Fibroblast of skin of right biceps (primary cell): Measurements from ENCODE around the gene MKLN1.

Experiments used
- DNase-seq: peaks from one replicate; pipeline ENCODE4 v3.0.0-alpha.2; 2013

The MKLN1 gene

DNA sequence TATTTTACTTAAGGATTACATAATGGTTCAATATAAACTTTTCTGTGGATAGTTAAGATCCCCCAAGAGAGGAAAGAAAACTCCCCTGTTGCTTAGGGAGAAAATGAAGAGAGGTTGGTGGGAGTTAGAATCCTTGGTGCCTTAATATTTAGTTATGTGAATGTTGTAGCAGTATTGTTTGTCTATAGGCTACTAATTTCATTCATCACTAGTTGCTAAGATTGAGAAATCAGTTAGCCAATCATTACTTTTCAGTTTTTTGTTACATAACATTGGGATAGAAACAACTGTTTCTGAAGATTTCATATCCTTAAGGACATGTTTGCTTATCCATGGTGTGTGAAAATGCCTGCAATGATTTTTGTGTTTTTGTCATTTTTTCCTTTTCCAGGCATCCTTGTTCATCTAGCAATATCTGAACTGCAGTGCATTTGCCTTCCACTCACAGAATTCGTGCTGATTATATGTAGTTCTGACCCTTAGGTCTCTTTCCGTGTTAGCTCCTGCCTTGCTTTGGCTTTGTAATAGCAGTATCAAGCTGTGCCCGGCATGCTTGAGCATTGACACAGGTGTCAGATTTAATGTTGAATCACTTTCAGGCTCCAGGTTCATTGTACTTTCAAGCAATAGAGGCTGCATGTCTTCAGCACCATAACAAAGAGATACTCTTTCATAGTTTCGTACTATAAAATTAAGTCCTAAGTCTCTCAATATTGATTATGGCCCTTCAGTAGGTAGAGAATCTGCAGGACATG lies 143.8 kb downstream of the MKLN1 start:
- no peak for DNase-seq

DNA sequence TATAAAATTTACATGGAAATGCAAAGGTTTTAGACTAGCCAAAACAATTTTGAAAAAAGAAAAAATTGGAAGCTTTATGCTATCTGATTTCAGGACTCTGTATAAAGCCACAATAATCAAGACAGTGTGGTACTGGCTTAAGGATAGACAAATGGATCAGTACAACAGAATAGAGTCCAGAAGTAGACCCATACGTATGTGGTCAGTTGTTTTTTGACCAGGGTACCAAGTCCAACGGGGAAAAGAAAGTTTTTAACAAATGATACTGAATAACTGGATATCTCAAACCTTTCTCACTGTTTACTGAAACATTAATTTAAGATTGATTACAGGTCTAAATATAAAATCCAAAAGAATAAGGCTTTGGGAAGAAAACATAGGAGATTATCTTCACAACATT lies 149.1 kb downstream of the MKLN1 start:
- DNase-seq: no peak

DNA sequence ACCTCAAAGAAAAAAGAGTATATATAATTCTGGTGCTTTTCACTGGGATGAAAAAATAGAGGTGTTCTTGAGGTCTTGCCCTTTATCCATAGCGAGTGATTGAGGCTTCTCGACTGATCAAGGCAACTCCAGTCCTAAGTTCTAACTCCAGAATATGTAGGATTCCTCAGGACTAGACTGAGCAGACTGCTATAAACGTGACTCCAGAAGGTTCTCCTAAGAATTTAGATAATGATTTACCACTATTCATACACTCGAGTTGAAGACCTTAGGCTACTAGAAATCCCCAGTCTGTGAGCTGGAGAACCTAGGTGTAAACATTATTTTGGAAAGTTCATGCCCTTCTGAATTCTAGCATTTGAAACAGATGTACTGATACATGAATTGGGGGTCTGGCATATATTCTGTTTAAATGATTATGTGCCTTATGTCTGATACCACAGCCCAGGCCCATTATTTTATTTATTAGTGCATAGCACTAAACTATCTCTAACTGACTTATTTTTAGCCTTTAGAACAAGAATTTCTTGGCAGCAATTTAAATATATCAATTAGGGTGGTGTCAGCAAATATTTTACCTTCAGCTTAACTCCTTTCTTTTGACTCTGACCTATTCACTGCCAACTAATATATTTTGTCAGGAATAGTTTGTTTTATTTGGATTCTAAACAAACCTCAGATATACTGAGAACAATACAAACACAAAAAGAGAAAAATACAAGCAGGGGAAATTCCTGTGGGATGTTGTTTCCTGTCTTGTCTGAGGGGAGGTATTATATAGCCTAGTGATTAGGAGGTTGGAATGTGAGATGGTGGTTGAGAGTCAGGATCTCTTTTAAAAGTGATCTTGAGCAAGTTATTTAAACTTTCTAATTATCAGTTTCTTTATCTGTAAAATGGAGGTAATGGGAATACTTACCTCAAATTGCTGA lies 153.0 kb downstream of the MKLN1 start:
- DNase-seq: peak; percentile 69

DNA sequence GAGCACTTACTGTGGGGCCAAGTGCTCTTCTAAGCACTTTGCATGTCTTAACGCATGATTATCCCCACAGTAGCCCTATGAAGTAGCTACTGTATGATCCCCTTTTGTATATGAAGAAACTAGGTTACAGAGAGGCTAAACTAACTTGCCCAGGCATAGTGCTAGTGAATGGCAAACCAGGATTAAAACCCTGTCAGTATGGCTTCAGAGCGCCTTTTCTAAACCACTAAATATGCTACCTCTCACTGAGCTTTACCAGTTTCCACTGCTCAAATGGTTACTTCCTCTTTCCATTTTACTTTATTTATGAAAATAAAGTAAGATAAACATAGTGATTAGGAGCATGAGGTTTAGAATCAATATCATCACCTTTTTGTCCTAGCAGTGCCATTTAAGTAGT lies 155.1 kb downstream of the MKLN1 start:
- no peak for DNase-seq

DNA sequence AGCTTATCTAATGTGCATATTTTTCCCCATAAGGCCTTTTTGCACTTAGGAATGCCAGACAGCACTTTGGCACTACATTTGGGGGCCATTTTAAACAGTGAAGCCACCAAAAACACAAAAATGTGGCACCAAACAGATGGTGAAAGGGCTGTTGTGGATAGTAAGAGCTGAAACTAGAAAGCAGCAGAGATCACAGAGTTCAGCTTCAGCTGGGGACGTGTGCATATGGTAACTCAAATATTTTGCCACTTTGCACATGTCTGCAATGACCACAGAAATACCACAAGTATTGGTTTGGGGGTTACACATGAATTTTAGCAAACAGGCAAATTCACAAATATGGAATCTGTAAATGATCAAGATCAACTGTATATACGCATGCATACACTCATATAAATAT lies 155.9 kb downstream of the MKLN1 start:
- DNase-seq: no peak

DNA sequence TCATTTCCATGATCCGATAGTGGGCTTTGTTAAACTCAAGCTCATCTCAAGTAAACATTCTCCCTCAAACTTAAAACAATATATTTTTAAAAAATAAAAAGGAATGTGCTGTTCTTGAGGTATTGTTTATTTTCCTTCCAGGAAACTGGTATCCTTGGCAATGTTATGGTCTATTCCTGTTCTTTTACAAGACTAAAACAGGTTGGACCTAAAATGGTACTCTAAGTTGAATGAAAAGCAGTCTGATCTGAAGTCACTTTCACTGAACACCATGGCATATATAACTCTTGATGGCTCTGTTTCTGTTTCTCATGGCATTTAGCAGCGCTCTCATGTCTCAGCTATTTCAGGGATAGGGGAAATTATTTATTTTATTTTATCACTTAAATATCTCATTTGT lies 158.7 kb downstream of the MKLN1 start:
- no peak for DNase-seq

DNA sequence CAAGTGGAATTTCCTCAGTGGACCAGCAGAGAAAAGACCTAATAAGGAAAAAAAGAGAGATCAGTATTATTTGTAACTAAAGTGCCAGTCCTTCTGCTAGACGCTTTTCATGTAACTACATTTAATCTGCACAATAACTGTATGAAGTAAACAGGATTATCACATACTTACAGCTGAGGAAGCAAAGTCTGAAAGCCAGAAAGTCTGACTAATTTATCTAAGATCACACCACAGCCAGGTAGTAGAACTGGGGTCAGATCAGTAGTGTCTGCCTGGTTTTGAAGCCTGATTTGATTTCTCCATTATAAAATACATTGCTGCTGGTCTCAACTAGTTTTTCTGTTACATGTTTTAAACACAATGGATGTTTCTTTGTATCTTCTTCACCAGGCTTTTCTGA lies 159.5 kb downstream of the MKLN1 start:
- DNase-seq: no peak

DNA sequence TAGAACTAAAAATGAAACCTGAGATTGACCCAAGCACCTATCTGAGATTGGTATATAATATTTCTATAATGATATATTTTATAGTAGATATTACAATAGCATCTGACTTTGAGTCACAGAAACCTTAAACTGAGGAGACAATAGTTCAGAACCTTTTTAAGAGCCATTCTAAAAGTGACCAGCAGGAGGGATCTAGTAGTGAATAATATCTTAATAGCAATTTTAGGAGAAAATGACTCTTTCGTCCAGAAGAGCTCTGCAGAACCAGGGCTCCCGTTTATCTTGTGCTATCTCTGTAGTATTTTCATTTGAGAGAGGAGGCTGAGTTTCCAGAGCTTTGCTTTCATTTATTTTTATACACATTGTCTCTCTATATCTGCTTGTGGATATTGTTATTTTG lies 160.7 kb downstream of the MKLN1 start:
- DNase-seq: no peak

DNA sequence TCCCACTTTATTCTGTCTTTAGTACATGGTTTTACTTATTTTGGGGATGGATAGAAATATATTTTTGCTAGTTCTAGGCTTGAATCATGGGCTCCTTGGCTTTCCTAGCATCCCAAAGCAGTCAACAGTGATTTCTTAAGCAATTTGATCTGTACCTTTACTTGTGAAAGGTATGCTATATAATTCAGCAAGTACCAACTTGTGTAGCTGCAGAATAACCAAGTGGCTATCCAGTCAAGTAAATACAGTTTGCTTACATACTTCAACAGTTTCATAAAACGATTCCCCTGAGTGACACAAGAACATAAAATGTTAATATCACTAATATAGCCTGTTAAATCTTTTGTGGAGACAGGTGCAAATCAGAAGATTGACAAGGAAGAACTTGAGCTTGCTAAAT lies 161.5 kb downstream of the MKLN1 start:
- no peak for DNase-seq

DNA sequence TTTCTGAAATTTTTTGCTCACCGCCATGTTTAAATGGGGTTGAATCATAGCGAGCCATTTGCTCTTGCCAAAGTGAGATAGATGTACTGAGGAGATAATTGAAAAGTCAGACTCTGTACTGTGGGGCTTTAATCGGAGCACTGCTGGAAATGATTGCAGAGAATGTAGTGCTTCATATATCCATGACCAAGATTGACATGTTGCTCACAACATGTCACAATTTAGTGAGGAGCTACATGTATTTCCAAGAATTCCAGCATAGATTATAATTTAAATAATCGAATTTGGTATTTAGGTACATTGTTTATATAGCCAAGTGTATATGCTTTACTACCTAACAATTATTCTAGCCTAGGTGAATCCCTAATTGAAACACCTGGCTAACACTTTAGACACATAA lies 162.2 kb downstream of the MKLN1 start:
- DNase-seq: no peak

DNA sequence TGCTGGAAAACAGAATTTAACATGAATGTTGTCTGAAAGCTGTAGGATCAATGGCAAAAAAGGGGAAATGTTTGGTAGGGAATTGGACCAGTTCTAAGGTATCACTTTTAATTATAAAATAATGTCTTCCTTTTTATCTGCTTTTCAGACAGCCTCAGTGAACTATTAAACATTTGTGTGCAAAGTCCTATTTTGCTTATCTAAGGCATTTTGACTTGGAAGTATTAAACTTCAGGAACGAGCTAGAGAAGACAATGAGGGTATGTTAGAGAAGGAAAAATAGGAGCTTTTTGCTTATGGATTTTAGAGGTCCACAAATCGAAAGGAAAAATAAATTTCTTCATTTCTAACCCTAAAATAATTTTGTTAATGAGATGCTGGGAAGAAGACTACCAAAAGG lies 165.4 kb downstream of the MKLN1 start:
- DNase-seq: no peak

DNA sequence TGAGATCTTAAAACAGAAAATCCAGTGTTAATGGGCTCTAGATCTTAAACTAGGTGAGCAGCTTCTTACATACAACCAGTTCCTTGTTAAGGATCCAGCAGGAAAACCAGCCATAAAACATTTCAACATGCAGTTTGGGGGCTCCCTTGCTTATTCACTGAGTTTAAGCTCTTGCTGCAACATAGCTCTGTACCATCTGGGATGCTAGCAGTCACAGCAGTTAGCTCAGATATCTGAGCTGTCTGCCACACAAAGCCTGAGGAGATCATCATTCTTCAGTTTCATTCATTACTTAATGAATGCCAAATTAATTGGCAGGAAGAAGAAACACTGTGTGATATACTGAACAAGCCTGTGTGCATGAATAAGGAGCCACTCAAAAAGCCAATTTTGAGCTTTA lies 165.9 kb downstream of the MKLN1 start:
- DNase-seq: peak; percentile 14

DNA sequence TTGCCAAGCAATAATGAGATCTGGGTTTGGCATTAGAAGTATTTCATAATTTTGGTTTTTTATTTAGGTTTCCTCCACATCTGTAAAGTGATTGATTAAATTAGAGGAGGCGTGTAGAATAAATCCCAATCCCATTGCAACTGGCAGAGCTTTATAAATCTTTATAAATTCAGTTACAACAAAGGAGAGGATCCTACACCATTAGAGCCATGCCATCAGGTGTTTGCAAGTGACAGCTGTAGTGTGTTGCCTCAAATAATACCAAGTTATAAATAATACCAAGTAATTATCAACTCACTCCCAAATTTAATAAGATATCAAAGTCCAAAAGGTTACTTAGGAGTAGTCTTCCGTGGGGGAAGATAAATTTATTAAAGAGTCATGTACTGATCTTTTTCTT lies 166.5 kb downstream of the MKLN1 start:
- no peak for DNase-seq

DNA sequence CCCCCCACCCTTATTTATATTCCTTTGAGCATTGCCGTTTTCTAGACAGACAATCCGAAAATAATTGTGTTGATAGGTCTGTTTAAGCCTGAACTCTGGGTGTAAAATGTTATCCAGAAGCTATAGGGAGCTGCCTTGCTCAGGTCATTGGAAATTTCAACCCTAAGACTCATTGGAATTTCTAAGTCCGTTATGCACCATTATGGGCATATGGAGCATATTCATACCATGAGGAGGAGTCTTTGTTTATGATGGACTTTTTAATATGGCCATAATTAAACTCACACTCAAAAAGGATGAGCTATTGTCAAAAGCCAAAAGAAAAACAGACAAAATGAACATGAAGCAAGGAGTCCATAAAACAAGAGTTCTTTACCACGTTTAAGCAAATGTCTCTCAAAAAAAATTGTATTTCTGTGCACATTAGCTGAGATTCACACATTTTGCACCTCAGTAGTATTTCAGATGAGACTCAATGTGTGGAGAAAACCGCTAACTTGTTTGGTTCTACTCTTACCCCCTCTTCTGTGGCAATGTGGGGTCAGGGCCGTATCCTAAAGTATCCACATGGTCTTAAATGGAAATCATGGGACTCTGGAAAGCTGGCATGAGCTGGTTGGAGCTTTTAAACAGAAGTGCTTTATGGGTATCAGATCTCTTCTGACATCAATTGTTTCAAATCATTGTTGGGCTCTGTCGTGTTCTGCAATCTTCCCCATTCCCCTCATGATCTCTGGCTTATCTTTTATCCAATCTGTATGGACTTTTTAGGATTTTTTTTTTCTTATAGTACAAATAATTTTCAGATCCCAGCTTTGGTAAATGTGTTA lies 168.2 kb downstream of the MKLN1 start:
- DNase-seq: no peak

DNA sequence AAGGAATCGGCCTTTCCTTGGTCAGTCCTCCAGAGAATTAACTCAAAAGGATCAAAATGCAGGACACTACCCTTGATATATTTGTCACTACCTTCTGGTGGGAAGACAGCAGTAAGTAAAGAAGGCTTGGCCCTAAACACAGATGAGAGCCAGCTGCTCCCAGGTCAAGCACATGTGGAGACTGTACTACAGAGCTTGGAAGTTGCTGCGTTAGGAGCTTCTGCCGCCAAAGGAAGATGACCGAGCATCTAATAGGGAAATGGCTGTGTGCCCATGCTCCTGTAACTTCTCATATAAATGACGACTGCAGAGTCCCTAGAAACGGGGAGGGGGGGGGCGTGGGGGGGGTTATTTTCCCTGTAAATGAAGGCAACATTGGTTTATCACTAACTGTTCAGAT lies 169.8 kb downstream of the MKLN1 start:
- no peak for DNase-seq

DNA sequence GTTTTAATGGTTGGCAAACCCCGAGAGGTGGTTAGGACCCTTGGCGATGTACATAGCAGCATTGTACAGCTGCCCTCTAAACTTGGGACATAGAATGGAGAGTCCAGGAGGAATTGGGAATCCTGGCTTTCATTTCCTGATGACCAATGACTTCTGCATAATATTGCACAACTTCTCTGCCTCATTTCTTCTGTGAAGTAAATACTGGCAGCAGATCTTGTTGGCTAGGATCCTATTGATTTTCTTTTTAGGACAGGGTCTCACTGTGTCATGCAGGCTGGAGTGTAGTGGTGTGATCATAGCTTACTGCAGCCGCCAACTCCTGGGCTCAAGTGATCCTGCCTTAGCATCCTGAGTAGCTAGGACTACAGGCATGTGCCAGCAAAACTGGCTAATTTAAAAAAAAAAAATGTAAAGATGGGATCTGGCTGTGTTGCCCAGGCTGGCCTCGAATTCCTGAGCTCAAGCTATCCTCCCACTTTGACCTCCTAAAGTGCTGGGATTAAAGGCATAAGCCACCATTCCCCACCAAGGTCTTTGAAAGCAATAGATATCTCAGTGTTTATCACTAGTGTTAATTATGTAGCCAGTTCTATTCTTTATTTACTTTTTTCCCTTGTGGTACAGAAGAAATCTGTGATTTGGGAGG lies 170.7 kb downstream of the MKLN1 start:
- no peak for DNase-seq

DNA sequence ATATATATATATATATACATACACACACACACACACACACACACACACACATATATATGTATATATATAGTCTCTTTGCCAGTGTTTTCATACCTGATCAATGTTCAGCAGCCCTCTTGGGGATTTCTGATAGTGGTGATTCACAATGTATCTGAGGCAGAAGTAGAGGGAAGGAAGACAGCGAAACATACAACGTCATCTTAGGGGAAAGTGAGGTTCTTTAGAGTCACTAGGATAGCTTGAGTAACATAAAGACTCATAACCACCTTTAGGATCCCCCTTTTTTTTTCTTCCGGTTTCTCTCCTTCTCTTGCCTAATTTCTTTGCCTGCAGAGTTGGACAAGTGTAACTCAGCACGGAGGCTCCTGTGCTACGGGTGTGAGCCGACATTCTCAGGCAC lies 172.1 kb downstream of the MKLN1 start:
- DNase-seq: no peak

DNA sequence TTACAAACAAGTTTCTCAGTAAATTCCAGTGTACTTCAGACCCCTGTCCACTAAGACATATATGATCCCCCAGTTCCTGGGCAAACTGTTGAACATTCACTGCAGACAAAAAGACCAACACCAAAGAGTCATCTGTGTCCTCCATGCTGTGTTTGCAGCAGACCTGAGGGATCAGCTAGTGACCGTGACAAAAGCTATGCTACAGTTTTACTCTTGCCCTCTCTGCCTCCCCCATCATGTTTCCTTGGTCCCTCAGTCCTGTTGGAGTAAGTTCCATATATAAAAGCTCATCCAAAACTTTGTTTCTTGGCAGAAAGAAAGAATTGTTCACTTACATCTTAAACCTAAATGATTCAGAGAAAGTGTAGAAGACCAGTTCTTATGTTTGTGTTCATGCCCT lies 172.7 kb downstream of the MKLN1 start:
- no peak for DNase-seq

DNA sequence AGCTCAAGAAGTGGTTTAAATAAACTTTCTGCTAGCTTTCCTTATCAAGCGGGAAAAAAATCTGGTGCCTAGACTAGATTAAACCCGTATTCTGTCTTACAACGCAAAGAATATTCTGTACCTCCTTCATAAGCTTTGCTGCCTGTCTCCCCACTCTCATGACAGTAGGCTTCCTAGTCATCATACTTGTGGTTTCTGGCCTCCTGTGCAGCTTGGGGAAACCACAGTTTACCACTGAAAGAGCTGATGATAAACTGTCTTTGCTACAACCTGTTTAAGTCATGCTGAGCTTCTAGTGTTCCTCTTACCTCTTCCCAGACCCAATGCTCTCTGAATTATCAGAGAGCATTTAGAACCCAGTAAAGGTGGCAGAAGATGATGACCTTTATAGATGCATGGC lies 173.7 kb downstream of the MKLN1 start:
- DNase-seq: peak; percentile 76

DNA sequence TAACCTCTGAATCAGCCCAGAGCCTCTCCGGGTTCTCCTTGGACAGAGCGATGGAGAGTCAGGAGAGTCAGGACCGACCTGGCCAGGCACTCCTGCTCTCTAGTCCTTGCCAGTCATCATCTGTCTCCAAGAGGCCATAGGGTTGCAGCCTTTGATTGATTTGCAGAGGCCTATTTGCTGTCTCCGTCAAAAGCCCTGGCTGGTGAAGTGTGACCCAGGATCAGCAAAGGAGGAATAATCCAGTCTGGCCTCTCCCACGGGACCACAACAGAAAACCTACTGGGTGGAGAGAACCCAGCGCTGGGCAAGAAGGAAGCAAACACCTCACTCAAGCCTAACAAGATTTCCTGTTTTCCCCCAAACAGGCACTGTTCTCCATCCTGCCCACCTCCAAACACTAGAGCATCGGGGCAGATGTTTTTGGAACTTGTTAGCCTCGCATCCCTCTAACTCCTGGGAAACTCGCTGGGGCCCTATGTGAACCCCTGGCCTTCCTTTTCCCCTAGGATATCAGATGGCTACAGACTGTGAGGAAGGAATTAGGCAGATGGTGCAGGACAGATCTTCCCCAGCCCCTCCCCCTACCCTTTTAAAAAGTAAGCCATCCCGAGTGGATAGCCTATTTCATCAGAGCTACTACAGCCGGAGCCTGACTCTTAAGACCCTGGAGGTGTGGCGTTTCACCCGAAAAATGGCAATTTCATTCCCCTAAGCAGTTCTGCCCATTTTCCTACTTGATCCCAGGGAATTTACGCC lies 174.4 kb downstream of the MKLN1 start:
- DNase-seq: no peak

DNA sequence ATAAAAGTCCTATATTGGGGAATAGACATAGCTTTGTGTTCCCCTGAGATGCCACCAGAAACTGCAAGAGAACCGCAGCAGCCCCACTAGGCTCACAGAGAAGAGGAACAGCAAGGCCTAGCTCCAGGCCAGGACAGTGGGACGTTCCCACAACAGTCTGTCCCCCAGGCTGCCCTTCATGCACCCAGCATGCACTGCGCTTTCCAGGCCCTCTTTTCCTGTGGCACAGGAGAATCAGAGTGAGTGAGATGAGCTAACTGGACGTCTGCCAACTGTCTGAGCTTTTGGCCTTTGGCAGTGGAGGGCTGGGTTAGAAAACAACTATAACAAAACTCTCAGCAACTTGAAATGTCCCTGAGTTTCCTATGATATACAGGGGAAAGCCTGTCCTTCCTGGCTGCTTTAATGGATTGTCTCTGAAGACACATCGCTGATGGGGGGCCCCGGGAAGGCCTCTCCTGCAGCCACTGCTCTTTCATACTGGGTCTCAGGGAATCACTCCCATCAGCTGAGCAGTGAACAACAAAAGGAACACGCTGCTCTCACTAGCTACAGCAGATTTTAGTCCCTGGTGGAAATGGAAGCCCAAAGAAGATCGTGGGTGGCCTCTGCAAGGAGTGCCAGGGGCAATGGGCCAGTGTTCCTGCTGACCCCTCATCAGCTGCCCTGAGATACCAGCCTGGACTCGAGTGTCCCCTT lies 175.3 kb downstream of the MKLN1 start:
- peak; percentile 57 for DNase-seq
